Fibroblast of pulmonary artery (primary cell): Measurements from ENCODE around the gene RPL19.

ENCODE experiments used
- DNase-seq: peaks from one replicate; pipeline ENCODE4 v3.0.0-alpha.2; 2010; ENCODE audit warnings: low read depth
- H3K4me3 ChIP-seq: replicated peaks from 2 replicates; pipeline ENCODE4 v1.5.1; 2011; ENCODE audit warnings: low read depth, mild to moderate bottlenecking, control low read depth, low read length, moderate library complexity
- TF ChIP-seq, protein P1 (sequence below): IDR thresholded peaks from 2 replicates; pipeline ENCODE4 v1.5.1; 2011; ENCODE audit warnings: mild to moderate bottlenecking, control low read depth, low read length, inconsistent platforms; ENCODE audit errors: missing control alignments

RPL19 gene

DNA sequence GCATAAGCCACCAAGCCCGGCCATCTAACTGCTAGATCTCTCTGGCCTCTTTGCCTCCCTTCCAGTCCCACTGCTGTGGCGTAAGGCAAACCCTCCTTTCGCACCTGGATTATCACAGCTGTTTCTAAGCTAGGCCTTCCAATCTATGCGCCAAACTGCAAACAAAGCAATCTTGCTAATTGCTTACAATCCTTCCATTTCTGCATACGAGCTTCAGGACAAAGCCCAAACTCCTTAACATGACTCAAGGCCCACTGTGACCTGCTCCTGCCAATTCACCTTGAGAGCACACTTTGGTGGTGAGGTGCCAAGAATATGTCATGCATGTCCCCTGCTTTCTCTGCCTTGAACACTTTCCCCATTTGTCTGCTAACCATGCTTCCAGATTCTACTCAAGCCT is 28.1 kb upstream of the RPL19 start:
- no peak overlapping the region for H3K4me3 ChIP-seq
- DNase-seq, result no peak
- TF ChIP-seq, protein P1, sequence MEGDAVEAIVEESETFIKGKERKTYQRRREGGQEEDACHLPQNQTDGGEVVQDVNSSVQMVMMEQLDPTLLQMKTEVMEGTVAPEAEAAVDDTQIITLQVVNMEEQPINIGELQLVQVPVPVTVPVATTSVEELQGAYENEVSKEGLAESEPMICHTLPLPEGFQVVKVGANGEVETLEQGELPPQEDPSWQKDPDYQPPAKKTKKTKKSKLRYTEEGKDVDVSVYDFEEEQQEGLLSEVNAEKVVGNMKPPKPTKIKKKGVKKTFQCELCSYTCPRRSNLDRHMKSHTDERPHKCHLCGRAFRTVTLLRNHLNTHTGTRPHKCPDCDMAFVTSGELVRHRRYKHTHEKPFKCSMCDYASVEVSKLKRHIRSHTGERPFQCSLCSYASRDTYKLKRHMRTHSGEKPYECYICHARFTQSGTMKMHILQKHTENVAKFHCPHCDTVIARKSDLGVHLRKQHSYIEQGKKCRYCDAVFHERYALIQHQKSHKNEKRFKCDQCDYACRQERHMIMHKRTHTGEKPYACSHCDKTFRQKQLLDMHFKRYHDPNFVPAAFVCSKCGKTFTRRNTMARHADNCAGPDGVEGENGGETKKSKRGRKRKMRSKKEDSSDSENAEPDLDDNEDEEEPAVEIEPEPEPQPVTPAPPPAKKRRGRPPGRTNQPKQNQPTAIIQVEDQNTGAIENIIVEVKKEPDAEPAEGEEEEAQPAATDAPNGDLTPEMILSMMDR, result no peak

DNA sequence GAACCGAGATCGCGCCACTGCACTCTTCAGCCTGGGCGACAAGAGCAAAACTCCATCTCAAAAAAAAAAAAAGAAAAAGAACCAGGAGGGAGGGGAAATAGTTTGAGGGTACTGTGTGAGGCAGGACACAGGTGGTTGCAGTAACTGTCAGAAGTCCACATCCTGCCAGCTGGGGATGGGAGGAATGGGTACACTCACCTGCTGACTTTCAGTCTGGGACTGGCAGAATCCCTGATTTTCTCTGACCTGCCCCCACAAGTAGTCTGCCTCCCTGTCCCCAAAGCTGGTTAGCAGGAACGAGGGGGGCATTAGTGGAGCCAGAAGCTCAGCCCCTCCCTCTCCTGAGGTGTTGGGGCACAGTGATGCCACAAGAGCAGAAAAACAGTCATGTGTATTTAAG is 27.0 kb upstream of the RPL19 start:
- TF ChIP-seq, protein P1, result no peak
- no peak for DNase-seq
- H3K4me3 ChIP-seq, result no peak overlapping the region

DNA sequence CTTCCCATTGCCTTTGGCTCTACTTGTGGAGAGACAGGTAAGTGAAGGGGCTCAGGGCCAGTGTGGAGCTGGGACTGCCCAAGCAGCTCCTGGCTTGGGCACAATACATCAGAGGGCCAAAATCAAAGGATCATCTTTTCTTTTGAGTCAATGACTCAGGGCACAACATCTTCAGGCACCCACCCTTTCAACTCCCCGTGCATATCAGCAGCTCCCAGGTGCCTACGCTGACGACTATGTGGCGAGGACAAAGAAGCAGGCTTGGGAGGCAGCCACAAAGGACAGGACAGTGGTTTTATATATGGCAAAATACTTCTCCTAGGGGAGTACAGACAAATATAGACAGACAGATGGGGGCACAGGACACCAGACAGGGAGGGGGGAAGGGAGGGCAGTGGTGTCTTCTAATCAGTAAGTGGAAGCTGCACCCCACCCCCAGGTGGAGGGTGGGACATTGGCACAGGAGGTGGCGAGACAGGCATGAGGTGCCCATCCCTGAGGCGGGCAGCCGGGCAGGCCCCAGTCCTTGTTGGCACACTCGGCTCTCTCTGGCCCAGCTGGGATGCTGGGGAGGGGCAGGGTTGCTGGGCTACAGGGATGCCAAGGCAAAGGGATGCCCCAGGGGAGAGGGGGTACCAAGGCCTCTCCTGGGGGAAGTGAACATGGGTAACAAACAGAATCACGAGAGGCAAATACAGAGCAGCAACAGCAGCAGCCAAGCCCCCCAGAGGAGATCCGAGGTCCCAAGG is 26.4 kb upstream of the RPL19 start:
- DNase-seq, result no peak
- H3K4me3 ChIP-seq, result no peak overlapping the region
- TF ChIP-seq, protein P1, result no peak

GRCh38 chr17:39174920-39175694 is 25.0 kb upstream of the RPL19 start:
- DNase-seq, result peak; percentile 72
- no peak overlapping the region for H3K4me3 ChIP-seq
- TF ChIP-seq, protein P1, result peak; percentile 76

GRCh38 chr17:39175695-39176093 is 24.4 kb upstream of the RPL19 start:
- no peak overlapping the region for H3K4me3 ChIP-seq
- DNase-seq, result no peak
- TF ChIP-seq, protein P1, result no peak

DNA sequence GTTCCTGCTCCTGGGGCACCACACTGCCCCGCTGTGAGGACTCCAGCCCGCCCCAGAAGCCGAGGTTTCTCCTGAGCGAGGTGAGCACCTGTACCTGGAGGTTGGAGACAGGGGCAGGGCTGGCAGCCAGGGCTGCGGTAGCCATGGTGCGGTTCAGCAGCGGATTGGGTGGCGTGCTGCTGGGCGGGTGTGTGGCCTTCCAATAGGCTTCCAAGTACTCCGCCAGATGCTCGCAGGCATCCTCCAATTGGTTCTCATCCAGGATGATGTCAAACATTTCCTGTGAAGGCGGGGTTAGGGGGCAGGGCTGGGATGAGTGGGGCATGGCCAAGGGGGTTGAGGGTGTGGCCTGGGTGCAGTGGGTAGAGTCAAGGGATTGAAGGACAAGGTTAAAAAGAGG is 22.8 kb upstream of the RPL19 start:
- no peak overlapping the region for H3K4me3 ChIP-seq
- TF ChIP-seq, protein P1, result no peak
- DNase-seq, result no peak
